Lower lobe of right lung (tissue), 2 donors: Measurements from ENCODE around the gene GFY. TPM values are rescaled to one million over a fixed set of nuclear protein-coding genes. Genes with fewer than 3 reads are reported as not detected.

ENCODE experiments used
- ATAC-seq, 2 donors: fragments of 200-7000 bp; cut with Tn5 transposase; one replicate each; pipeline ENCODE4 v1.9.1; 2020 to 2022; ENCODE audit warnings: mild to moderate bottlenecking in 2 of 2, moderate library complexity in 2 of 2
- DNase-seq: peaks from one replicate; pipeline ENCODE4 v3.0.0-alpha.2; 2020
- H3K27ac ChIP-seq: fragments of 200-600 bp; one replicate; pipeline ENCODE4 v1.8.0; 2022
- H3K27me3 ChIP-seq: fragments of 200-600 bp; one replicate; pipeline ENCODE4 v1.8.0; 2022; ENCODE audit warnings: low read depth
- H3K36me3 ChIP-seq: fragments of 200-600 bp; one replicate; pipeline ENCODE4 v1.8.0; 2022; ENCODE audit warnings: mild to moderate bottlenecking
- H3K4me1 ChIP-seq: fragments of 200-600 bp; one replicate; pipeline ENCODE4 v1.8.0; 2022
- H3K4me3 ChIP-seq: fragments of 200-600 bp; one replicate; pipeline ENCODE4 v1.8.0; 2022; ENCODE audit warnings: mild to moderate bottlenecking
- H3K9me3 ChIP-seq: fragments of 200-600 bp; one replicate; pipeline ENCODE4 v1.8.0; 2022
- intact Hi-C: fragments of 100-400 bp; cut with DNase I; formaldehyde crosslinking; loops from one replicate; pipeline ENCODE4 v1.11.0; 2022
- long read RNA-seq: library from polyadenylated mRNA; unstranded; transcript quantifications from one replicate; pipeline ENCODE4 v2.0.0, GENCODE V29; 2021
- total RNA-seq: library from RNA; stranded (reverse); fragmentation: NEBNext Ultra II Directional; extraction: Animal tissue kit (Norgen Biotek cat#: 25700); gene quantifications from one replicate; pipeline ENCODE4 v1.2.1, GENCODE V29; 2021
- TF ChIP-seq, protein P1 (sequence below): fragments of 200-600 bp; IDR thresholded peaks from one replicate; pipeline ENCODE4 v1.8.0; 2022; ENCODE audit warnings: antibody characterized with exemption, mild to moderate bottlenecking
- donor health status: DM: no; HTN: yes; CAD: no; lungs with severe emphysema.

GFY gene
- total RNA-seq, result not detected
- long read RNA-seq, result 0 reads

DNA sequence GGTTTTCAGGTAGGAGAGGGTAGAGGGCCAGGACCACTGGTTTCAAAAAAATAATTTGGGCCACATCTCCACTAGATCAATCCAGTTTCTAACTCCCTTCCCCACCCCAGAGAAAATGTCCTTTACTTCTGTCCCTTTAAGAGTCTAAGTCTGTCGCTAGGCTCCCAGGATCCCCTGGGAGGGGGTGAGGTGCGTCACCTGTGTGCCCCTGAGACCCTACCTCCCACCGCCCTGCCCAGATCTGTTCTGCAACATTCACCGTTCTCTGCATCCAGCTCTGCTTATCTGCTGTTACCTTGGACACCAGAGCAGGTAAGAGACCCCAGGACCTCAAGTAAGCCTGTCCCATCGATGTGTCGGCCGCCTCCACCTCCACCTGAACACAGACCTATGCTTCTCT is at the start of gene GFY:
Gene GFY (plus strand): TSS at position 211 of the 400 bp plus-strand sequence. CDS start 1,043 bp downstream, outside the sequence.
- Histone ChIP-seq H3K27ac (no peak within 1 kb of the TSS), H3K36me3 (no peaks in the 10 kb centered on the region), H3K9me3 (no peaks in the 10 kb centered on the region), H3K27me3 (peaks cover 97% of the 10 kb centered on the region), H3K4me1 (peaks cover 38% of the 10 kb centered on the region), H3K4me3 (no peak within 1 kb of the TSS)
- no peak for DNase-seq
- TF ChIP-seq, protein P1, sequence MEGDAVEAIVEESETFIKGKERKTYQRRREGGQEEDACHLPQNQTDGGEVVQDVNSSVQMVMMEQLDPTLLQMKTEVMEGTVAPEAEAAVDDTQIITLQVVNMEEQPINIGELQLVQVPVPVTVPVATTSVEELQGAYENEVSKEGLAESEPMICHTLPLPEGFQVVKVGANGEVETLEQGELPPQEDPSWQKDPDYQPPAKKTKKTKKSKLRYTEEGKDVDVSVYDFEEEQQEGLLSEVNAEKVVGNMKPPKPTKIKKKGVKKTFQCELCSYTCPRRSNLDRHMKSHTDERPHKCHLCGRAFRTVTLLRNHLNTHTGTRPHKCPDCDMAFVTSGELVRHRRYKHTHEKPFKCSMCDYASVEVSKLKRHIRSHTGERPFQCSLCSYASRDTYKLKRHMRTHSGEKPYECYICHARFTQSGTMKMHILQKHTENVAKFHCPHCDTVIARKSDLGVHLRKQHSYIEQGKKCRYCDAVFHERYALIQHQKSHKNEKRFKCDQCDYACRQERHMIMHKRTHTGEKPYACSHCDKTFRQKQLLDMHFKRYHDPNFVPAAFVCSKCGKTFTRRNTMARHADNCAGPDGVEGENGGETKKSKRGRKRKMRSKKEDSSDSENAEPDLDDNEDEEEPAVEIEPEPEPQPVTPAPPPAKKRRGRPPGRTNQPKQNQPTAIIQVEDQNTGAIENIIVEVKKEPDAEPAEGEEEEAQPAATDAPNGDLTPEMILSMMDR, result no peak
- ATAC-seq, result no peak
- intact Hi-C loops, result no loop called here

DNA sequence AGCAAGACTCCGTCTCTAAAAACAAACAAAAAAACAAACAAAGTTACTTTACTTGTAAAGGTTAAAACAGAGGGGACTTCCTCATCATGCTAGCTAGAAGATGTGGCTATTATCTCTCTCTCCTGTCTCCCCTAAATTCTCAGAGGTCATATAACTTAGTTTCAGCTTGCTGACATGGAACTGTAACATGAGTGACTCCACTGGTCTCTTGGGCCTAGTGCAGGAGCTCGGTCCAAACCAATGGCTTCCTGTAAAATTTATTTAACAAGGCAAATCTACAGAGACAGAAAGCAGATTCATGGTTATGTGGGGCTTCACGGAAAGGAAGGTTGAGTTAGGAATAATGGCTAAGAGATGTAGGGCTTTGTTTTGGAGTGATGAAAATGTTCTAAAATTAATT is 46.7 kb upstream of the GFY start:
- H3K4me3 ChIP-seq, result no peak overlapping the region
- H3K9me3 ChIP-seq, result peaks cover 12% of the 10 kb centered on the region
- no peaks in the 10 kb centered on the region for H3K27me3 ChIP-seq
- TF ChIP-seq, protein P1, result no peak
- no peak for ATAC-seq
- H3K36me3 ChIP-seq, result no peaks in the 10 kb centered on the region
- intact Hi-C loops, result no loop called here
- H3K27ac ChIP-seq, result no peak overlapping the region
- H3K4me1 ChIP-seq, result no peaks in the 10 kb centered on the region
- no peak for DNase-seq

GRCh38 chr19:49380391-49380790 is 44.8 kb upstream of the GFY start:
- Histone ChIP-seq H3K27ac (no peak overlapping the region), H3K9me3 (peaks cover 12% of the 10 kb centered on the region), H3K27me3 (no peaks in the 10 kb centered on the region), H3K4me1 (no peaks in the 10 kb centered on the region), H3K4me3 (no peak overlapping the region), H3K36me3 (no peaks in the 10 kb centered on the region)
- ATAC-seq, result no peak
- intact Hi-C loops, result no loop called here
- no peak for DNase-seq
- TF ChIP-seq, protein P1, result no peak

DNA sequence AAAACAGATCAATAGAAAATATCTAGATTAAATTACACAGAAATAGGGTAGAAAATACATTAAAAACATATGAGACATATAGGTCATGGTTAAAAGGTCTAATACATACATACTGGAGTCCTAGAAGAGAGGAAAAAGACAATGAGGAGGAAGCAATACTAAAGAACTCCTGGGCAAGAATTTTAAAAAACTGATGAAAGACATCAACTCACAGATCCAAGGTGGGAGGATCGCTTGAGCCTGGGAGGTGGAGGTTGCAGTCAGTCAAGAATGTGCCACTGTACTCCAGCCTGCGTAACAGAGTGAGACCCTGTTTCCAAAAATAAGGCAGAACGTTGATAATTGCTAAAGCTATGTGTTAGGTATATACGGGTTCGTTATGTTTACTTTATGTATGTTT is 42.5 kb upstream of the GFY start:
- DNase-seq (no peak), ATAC-seq (no peak)
- no peaks in the 10 kb centered on the region for H3K4me1 ChIP-seq
- no peak overlapping the region for H3K27ac ChIP-seq
- intact Hi-C loops, result no loop called here
- H3K9me3 ChIP-seq, result peaks cover 12% of the 10 kb centered on the region
- TF ChIP-seq, protein P1, result no peak
- H3K27me3 ChIP-seq, result no peaks in the 10 kb centered on the region
- no peak overlapping the region for H3K4me3 ChIP-seq
- no peaks in the 10 kb centered on the region for H3K36me3 ChIP-seq

DNA sequence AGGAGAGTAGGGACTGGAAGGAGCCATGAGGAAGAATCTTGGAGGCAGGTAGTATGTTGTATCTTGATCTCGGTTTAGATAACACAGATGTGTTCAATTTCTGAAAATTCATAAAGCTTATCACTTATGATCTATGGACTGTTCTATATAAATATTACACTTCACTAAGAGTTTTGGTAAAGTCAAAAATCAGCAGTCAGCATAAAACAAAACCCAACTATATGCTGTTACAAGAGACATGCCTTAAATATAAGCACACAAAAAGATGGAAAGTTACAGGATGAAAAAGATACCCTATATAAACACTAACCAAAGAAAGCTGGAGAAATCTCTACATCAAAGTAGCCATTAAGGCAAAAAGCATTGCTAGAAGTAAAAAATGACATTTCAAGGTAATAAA is 41.6 kb upstream of the GFY start:
- no peak overlapping the region for H3K27ac ChIP-seq
- ATAC-seq (no peak), DNase-seq (no peak)
- intact Hi-C loops, result no loop called here
- TF ChIP-seq, protein P1, result no peak
- peaks cover 12% of the 10 kb centered on the region for H3K9me3 ChIP-seq
- no peak overlapping the region for H3K4me3 ChIP-seq
- no peaks in the 10 kb centered on the region for H3K27me3 ChIP-seq
- no peaks in the 10 kb centered on the region for H3K4me1 ChIP-seq
- H3K36me3 ChIP-seq, result no peaks in the 10 kb centered on the region

GRCh38 chr19:49387936-49388372 is 37.2 kb upstream of the GFY start, which contains the start of gene KASH5:
KASH5 (plus strand) TSS chr19:49388249; CDS start chr19:49390884, 2,635 bp downstream.
- ATAC-seq (peak; percentile 81 to 88), DNase-seq (peak; percentile 90)
- Histone ChIP-seq H3K36me3 (no peaks in the 10 kb centered on the region), H3K27ac (no peak within 1 kb of the TSS), H3K9me3 (peaks cover 1% of the 10 kb centered on the region), H3K27me3 (no peaks in the 10 kb centered on the region), H3K4me1 (no peaks in the 10 kb centered on the region), H3K4me3 (peak within 1 kb of the TSS; percentile 29)
- TF ChIP-seq, protein P1, result no peak
- intact Hi-C loops, result no loop called here
